Measurements from ENCODE around the gene CERS4. TPM values are rescaled to one million over a fixed set of nuclear protein-coding genes. Genes with fewer than 3 reads are reported as not detected.

Gene CERS4
- total RNA-seq, 4 donors from 2014 or later = 56.9 to 73.5 (median 67.1) TPM

DNA sequence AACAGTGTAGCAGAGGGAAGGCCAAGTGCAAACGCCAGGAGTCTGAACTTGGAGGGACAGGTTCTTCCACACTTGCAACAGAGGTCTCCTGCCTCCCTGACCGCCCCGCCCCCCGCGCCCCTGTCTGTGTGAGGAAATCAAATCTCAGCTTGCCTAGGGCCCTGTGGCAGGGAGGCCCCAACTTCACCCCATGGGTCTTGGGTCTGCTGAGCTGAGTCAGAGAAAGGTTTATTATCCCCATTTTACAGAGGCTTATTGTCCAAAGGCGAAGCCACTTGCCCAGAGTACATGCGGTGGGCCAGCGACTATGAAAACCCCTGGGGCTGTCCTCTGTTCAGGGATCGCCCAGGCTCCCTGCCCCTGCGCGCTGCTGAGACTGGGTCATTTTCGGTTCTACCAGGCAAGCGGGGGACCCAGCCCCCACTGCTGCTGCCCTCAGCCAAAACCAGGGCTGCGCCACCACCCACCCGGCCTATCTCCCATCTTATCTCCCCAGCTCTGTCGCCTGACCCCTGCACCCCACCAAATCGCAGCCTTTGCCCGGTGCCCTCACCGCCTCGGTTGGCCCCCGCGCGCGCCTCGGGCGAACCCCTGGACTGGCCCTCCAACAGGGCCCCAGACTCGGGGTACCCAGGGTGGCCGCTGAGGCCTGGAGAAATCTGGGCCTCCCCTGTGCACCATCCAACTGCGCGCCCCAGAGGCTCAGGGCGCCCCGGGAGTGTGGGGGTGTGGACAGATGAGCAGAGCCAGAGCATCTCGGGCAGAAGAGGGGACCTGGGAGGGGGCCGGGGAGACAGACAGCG lies 850 bp upstream of the CERS4 start:
- 21 to 29% methylated on average over 32 to 33 of the region's 35 CpGs for WGBS, 2 donors
- peak overlapping the region; percentile 81 to 94 (median 89) for H3K27ac ChIP-seq

DNA sequence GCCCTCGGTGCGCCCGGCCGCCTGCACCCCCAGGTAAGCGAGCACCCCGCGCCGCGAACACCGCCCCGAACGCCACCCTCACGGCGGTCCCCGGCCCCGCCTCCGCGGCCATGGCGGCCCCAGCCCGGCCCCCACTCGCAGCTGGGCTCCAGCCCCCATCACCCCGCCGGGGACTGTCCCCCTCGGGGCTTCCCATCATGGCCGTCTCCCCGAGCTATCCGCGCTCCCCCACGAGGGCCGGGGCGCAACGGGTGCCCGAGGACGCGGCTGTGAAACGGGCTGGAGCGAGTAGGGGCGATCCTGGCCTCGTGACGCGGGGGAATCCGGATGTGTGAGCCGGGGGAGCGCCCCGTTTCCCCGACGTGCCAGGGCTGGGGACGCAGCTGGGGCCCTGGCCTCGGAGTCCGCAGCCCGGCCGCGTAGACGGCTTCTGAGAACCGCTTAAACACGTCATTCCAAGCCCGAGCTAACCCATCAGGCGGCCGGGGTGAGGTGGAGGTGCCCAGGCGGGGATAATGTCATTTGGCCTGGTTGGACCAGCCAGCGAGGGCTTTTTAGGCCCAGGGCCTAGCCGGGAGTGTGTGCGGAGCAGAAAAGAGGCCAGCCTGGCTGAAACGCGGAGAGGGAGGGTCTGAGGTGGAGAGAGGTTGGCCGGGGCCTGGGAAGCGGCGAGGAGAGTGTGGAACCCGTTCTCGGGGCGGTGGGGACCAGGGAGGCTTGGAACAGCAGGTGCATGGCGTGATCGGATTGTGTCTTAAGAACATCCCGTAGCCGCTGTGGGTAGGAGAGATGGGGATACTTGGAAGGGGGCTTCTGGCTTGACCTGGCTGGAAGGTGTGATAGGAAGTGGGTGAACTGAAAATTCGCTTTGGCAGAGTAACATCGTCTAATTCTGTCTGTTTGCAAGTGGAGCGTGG lies 550 bp downstream of the CERS4 start:
- Histone ChIP-seq H3K9me3 (no peaks in the 10 kb centered on the region), H3K36me3 (peaks cover 0 to 4% (median 0%) of the 10 kb centered on the region in 3 donors), H3K4me1 (peaks cover 0 to 30% (median 9%) of the 10 kb centered on the region in 4 donors), H3K27me3 (no peaks in the 10 kb centered on the region), H3K4me3 (peak overlapping the region; percentile 66 to 91 (median 81)), H3K27ac (peak overlapping the region; percentile 81 to 94 (median 89))
- no peak for DNase-seq (ENCODE audit: low spot score in 2 of 2)
- TF ChIP-seq, protein P1, sequence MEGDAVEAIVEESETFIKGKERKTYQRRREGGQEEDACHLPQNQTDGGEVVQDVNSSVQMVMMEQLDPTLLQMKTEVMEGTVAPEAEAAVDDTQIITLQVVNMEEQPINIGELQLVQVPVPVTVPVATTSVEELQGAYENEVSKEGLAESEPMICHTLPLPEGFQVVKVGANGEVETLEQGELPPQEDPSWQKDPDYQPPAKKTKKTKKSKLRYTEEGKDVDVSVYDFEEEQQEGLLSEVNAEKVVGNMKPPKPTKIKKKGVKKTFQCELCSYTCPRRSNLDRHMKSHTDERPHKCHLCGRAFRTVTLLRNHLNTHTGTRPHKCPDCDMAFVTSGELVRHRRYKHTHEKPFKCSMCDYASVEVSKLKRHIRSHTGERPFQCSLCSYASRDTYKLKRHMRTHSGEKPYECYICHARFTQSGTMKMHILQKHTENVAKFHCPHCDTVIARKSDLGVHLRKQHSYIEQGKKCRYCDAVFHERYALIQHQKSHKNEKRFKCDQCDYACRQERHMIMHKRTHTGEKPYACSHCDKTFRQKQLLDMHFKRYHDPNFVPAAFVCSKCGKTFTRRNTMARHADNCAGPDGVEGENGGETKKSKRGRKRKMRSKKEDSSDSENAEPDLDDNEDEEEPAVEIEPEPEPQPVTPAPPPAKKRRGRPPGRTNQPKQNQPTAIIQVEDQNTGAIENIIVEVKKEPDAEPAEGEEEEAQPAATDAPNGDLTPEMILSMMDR (IDR thresholded peaks at IDR 0.05) = no peak
- TF ChIP-seq EP300 (IDR thresholded peaks at IDR 0.05) (peak in 1 of 2 donors; percentile 16), POLR2A (IDR thresholded peaks at IDR 0.05) (no peak)
- WGBS, 2 donors = 5 to 11% methylated on average over 30 to 59 of the region's 78 CpGs

More for the DNA sequence above, 850 bp upstream of the CERS4 start:
- Histone ChIP-seq H3K27me3 (no peaks in the 10 kb centered on the region), H3K9me3 (no peaks in the 10 kb centered on the region), H3K36me3 (no peaks in the 10 kb centered on the region), H3K4me3 (peak overlapping the region; percentile 40 to 91 (median 76)), H3K4me1 (peaks cover 0 to 26% (median 9%) of the 10 kb centered on the region in 4 donors)
- TF ChIP-seq, protein P1 (IDR thresholded peaks at IDR 0.05) = no peak
- no peak for TF ChIP-seq EP300 (IDR thresholded peaks at IDR 0.05)
- TF ChIP-seq POLR2A (IDR thresholded peaks at IDR 0.05) = no peak
- DNase-seq (ENCODE audit: low spot score in 2 of 2) = no peak

DNA sequence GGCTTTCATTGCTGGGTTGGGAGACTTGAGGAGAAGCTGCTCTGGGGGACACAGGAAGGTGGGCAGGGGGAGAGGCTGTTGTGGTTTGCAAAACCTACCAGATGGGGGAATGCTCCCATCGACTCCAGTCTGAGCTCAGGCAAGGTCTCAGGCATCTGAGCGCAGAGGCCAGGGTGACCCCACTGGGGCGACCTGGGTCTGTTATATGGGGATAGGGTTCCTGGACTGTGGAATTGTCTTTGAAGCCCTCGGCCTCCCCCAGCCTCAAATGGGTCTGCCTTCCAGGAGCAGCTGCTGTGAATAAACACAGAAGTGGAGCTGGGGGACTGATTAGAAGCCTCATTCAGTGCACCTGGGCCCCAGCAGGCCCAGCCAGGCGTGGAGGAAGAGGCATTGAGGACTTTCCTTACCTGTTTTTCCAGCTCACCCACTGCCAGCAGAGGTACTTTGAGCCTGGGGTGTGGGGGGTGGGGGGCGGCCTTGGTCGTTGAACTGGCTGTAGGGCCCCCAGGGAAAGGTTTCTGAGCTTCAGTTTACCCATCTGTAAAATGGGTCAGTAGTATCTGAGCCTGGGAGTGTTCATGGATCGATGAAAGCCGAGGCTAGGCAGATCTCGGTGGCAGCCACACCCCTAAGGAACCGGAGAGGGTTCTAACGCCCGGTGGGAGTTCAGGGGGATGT lies 1.4 kb downstream of the CERS4 start:
- Histone ChIP-seq H3K9me3 (no peaks in the 10 kb centered on the region), H3K4me1 (peaks cover 0 to 36% (median 9%) of the 10 kb centered on the region in 4 donors), H3K36me3 (peaks cover 0 to 4% (median 0%) of the 10 kb centered on the region in 3 donors), H3K4me3 (peak overlapping the region; percentile 66 to 91 (median 81)), H3K27ac (peak overlapping the region; percentile 81 to 94 (median 89)), H3K27me3 (no peaks in the 10 kb centered on the region)
- WGBS, 2 donors = 73 to 74% methylated on average over 11 to 13 of the region's 13 CpGs
- TF ChIP-seq POLR2A (IDR thresholded peaks at IDR 0.05) = no peak
- TF ChIP-seq, protein P1 (IDR thresholded peaks at IDR 0.05) = no peak
- TF ChIP-seq EP300 (IDR thresholded peaks at IDR 0.05) = no peak
- no peak for DNase-seq (ENCODE audit: low spot score in 2 of 2)

DNA sequence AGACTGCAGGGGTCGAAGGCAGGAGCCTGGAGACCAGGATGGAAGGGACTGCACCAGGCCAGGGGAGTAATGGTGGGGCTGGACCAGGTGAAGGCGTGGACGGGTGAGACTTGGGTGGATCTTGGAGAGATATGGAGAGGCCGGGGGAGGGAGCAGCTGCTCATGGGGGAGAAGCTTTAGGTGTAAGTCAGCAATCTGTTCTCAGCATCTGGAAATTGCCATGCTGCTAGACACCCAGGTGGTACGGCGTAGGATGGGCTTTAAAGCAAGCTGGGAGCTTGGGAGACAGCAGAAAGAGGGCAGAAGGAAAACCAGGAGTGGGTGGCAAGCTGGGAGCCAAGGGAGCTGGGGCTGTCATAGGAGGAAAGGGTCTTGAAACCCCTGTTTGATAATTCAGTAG lies 3.0 kb downstream of the CERS4 start:
- no peak for DNase-seq (ENCODE audit: low spot score in 2 of 2)
- Histone ChIP-seq H3K36me3 (peaks cover 0 to 4% (median 0%) of the 10 kb centered on the region in 3 donors), H3K4me1 (peaks cover 0 to 36% (median 9%) of the 10 kb centered on the region in 4 donors), H3K9me3 (no peaks in the 10 kb centered on the region), H3K4me3 (no peak overlapping the region), H3K27me3 (no peaks in the 10 kb centered on the region), H3K27ac (no peak overlapping the region)
- TF ChIP-seq EP300 (IDR thresholded peaks at IDR 0.05) (no peak), POLR2A (IDR thresholded peaks at IDR 0.05) (no peak)
- TF ChIP-seq, protein P1 (IDR thresholded peaks at IDR 0.05) = no peak
- 85 to 90% methylated on average over 6 of the region's 6 CpGs for WGBS, 2 donors

Data from tibial nerve (tissue), 4 donors.